GM19455 (cell line): Measurements from ENCODE around the gene CCDC92B.

Experiments used
- ATAC-seq: cut with Tn5 transposase; IDR thresholded peaks from one replicate; pipeline ENCODE4 v1.9.1; 2021; ENCODE audit not compliant: unreplicated experiment

The CCDC92B gene

GRCh38 chr17:2779545-2779944, 30.1 kb upstream of the CCDC92B start:
- no peak for ATAC-seq

GRCh38 chr17:2778489-2778888, 29.0 kb upstream of the CCDC92B start:
- ATAC-seq: no peak

GRCh38 chr17:2777242-2777867, 27.9 kb upstream of the CCDC92B start:
- ATAC-seq: no peak

GRCh38 chr17:2776589-2777241, 27.3 kb upstream of the CCDC92B start:
- ATAC-seq: no peak

- ATAC-seq: no peak
These were observed 25.8 kb upstream of the CCDC92B start for GRCh38 chr17:2775206-2775605.

- no peak for ATAC-seq
These were observed 20.7 kb upstream of the CCDC92B start for GRCh38 chr17:2770129-2770528.

GRCh38 chr17:2758870-2759269, 9.4 kb upstream of the CCDC92B start:
- no peak for ATAC-seq

- ATAC-seq: no peak
These were observed 6.7 kb upstream of the CCDC92B start for GRCh38 chr17:2755891-2756724.

GRCh38 chr17:2751491-2751890, 2.0 kb upstream of the CCDC92B start:
- ATAC-seq: no peak

GRCh38 chr17:2750721-2751120, 1.3 kb upstream of the CCDC92B start:
- ATAC-seq: no peak

GRCh38 chr17:2749784-2750181, 331 bp upstream of the CCDC92B start:
- ATAC-seq: no peak

GRCh38 chr17:2745317-2746037, 4.0 kb downstream of the CCDC92B start:
- no peak for ATAC-seq

- no peak for ATAC-seq
These were observed 11.8 kb downstream of the CCDC92B start for GRCh38 chr17:2737693-2738092.

GRCh38 chr17:2736956-2737355, 12.5 kb downstream of the CCDC92B start:
- ATAC-seq: no peak

GRCh38 chr17:2735896-2736295, 13.6 kb downstream of the CCDC92B start:
- ATAC-seq: no peak

GRCh38 chr17:2734939-2735338, 14.5 kb downstream of the CCDC92B start:
- ATAC-seq: no peak

GRCh38 chr17:2731807-2732206, 17.6 kb downstream of the CCDC92B start:
- no peak for ATAC-seq

- ATAC-seq: no peak
These were observed 18.6 kb downstream of the CCDC92B start for GRCh38 chr17:2730764-2731353.

GRCh38 chr17:2724784-2725164, 24.7 kb downstream of the CCDC92B start:
- ATAC-seq: no peak

- ATAC-seq: no peak
These were observed 25.3 kb downstream of the CCDC92B start for GRCh38 chr17:2723997-2724783.
